ENCODE results near the gene COL11A2.

The COL11A2 gene

GRCh38 chr6:33120001-33120400 is 72.3 kb downstream of the COL11A2 start:
- in situ Hi-C loops (cut with MboI; ENCODE audit: low sequenced_read_pairs), result no loop called here

GRCh38 chr6:33118525-33119123 is 73.6 kb downstream of the COL11A2 start:
- in situ Hi-C loops (cut with MboI; ENCODE audit: low sequenced_read_pairs), result no loop called here

DNA sequence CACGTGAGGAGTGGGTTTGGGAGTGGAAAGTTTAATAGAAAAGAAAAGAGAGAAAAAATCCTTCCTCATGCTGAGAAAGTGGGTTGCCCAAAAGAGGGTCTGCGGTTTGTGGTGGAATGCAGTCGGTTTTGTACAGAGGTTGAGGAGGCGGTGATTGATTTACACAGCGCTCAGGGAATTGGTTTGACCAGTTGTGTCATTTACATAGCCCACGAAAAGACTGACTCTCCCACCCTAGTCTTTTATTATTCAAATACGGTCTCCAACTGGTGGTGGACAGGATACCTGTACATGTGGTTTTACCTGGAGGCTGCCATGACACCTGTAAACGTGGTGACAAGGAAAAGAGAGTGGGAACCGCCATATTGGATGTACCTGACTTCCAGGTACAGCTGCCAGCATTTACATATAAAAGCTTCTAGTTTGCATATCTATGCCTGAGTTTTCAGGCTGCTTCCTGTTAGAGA is 74.4 kb downstream of the COL11A2 start:
- in situ Hi-C loops (cut with MboI; ENCODE audit: low sequenced_read_pairs), result no loop called here

DNA sequence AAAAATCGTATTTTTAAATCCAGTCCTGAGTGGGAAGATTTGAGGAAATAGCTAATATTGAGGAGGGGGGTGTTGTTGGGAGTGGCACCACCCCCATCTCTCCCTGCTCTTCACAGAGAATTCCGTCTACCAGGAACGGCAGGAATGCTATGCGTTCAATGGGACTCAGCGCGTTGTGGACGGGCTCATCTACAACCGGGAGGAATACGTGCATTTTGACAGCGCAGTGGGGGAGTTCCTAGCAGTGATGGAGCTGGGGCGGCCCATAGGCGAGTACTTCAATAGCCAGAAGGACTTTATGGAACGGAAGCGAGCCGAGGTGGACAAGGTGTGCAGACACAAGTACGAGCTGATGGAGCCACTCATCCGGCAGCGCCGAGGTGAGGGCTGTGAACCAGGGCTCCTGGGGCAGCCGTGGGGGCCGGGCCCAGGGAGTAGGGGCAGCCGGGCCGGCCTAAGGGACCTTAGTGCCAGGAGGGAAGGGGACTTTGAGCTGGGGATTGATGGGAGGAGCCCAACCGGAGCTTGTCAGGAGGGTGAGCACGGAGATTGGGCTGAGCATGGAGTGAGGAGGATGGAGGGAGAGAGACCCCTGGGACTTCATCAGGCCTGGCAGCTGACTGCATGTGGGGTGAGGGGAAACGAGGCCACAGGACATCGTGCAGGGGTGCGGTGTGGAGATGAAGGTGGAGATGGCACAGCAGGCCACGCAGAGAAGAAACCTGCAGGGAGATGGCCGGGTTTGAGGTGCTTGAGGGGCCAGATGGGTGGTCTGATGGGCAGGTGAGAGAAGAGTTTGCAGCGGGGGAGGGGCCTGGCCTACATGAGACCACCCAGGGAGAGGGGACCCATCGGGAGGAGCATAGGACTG is 75.2 kb downstream of the COL11A2 start:
- in situ Hi-C loops (cut with MboI; ENCODE audit: low sequenced_read_pairs), result no loop called here

GRCh38 chr6:33116417-33116816 is 75.8 kb downstream of the COL11A2 start:
- in situ Hi-C loops (cut with MboI; ENCODE audit: low sequenced_read_pairs), result no loop called here

DNA sequence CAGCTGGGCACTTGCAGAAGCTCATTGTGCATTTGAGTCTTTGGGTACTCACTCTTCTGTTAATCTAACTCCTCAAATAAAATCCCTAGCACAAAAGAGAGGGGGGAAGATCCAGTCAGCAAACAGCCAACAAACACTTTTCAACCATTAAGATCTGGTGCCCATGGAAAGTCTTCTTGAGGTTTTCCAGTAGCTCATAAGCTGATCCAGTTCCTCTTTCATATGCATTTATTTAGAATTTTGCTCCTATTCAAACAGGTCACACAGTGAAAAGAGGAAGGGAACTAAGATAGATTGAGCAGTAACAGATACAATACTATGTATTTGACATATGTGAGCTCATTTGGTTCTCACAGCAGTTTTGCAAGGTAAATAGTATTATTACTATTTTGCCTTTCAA is 77.9 kb downstream of the COL11A2 start:
- in situ Hi-C loops (cut with MboI; ENCODE audit: low sequenced_read_pairs), result no loop called here

DNA sequence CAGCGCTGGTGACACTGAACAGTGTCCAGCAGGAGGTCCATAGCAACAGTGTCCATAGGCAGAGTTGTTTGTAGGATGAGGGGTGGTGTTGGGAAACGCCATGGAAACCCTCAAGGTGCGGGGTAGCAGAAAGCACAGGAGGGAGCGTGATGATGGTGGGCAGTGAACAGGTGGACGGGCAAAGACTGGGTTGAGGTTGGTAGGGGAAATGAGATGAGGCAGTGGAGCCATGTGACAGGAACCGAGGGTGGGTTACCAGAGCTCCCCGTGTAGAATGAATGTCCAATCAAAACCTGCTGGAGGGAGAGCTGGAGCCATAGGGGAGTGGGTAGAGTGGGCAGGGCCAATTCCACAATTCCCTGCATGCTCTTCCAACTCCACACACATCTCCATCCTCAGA is 78.5 kb downstream of the COL11A2 start:
- in situ Hi-C loops (cut with MboI; ENCODE audit: low sequenced_read_pairs), result no loop called here

All from HL-60/S4 treated with retinoic acid at 250 ng/mL for 4 days and 3 days (cell line).